K562 (cell line): Measurements from ENCODE around the gene STK11. TPM values are rescaled to one million over a fixed set of nuclear protein-coding genes. Genes with fewer than 3 reads are reported as not detected.

Source experiments
- EWSR1 ChIP-seq: fragments of 450-650 bp; IDR thresholded peaks from 2 replicates; pipeline ENCODE4 v1.6.1; 2018; ENCODE audit warnings: borderline replicate concordance, mild to moderate bottlenecking, low read depth, moderate library complexity; ENCODE audit not compliant: partially characterized antibody
- HDGF ChIP-seq: fragments of 450-650 bp; IDR thresholded peaks from 2 replicates; pipeline ENCODE4 v1.6.1; 2016
- HOXB6 ChIP-seq: fragments of 250-450 bp; sonication (Bioruptor Pico); IDR thresholded peaks from 2 replicates; pipeline ENCODE4 v1.5.1; 2022; ENCODE audit warnings: mild to moderate bottlenecking, borderline replicate concordance
- LARP7 ChIP-seq: fragments of 450-650 bp; IDR thresholded peaks from 2 replicates; pipeline ENCODE4 v1.6.1; 2016
- MCM2 ChIP-seq: fragments of 450-650 bp; IDR thresholded peaks from 2 replicates; pipeline ENCODE4 v1.6.1; 2017; ENCODE audit warnings: low read depth, mild to moderate bottlenecking
- NBN ChIP-seq: fragments of 450-650 bp; IDR thresholded peaks from 2 replicates; pipeline ENCODE4 v1.6.1; 2016; ENCODE audit warnings: low read depth, mild to moderate bottlenecking
- RCOR1 ChIP-seq, 2 experiments: IDR thresholded peaks; 2 replicates each; pipeline ENCODE4 v1.6.1; 2012; ENCODE audit warnings: low read depth in 2 of 2, low read length in 2 of 2, borderline replicate concordance in 1 of 2, improper control_type of control experiment in 1 of 2
- TAF9B ChIP-seq: fragments of 450-650 bp; IDR thresholded peaks from 2 replicates; pipeline ENCODE4 v1.6.1; 2018; ENCODE audit warnings: mild to moderate bottlenecking; ENCODE audit not compliant: partially characterized antibody
- ZNF444 ChIP-seq: fragments of 250-450 bp; sonication (Bioruptor Pico); IDR thresholded peaks from 2 replicates; pipeline ENCODE4 v1.4.0; 2020; ENCODE audit warnings: mild to moderate bottlenecking, moderate library complexity
- ZNF584 ChIP-seq: fragments of 200-800 bp; sonication (Bioruptor generic); IDR thresholded peaks from 2 replicates; pipeline ENCODE4 v1.6.1; 2016; ENCODE audit warnings: low read depth, mild to moderate bottlenecking, missing genetic modification characterization, missing compliant biosample characterization
- polyA plus RNA-seq, 8 experiments: library from polyadenylated mRNA; depleted of rRNA in 4 of 8; stranded (reverse) in 5 of 8; unstranded in 3 of 8; fragments of >200 nt; fragmentation: Nextera tagmentation in 2 of 8; fragmentation: Illumina TruSeq in 1 of 8; extraction: Ambion mirVana in 2 of 8; extraction: Trizol in 1 of 8; gene quantifications; 2 replicates each; pipeline versions ENCODE4 v1.2.1 to v1.2.3, GENCODE V29; 2011 to 2014; ENCODE audit warnings: inconsistent platforms in 1 of 8, missing spikeins in 1 of 8
- total RNA-seq, 7 experiments: library from RNA; depleted of rRNA in 6 of 7; stranded (reverse); fragments of >200 nt in 6 of 7; fragmentation: Illumina TruSeq in 2 of 7; extraction: Trizol in 2 of 7; gene quantifications; 2 replicates each; pipeline versions ENCODE4 v1.2.1 to v1.2.3, GENCODE V29; 2011 to 2021; ENCODE audit warnings: low replicate concordance in 1 of 7
- TF ChIP-seq, protein P1 (sequence below): fragments of 450-650 bp; IDR thresholded peaks from 2 replicates; pipeline ENCODE4 v1.6.1; 2017; ENCODE audit warnings: antibody characterized with exemption
- TF ChIP-seq, protein P2 (sequence below): fragments of 450-650 bp; IDR thresholded peaks from 2 replicates; pipeline ENCODE4 v1.6.1; 2016; ENCODE audit warnings: missing biosample characterization, missing genetic modification characterization
- TF ChIP-seq, protein P3 (sequence below): sonication (generic); formaldehyde crosslinking; IDR thresholded peaks from 2 replicates; pipeline ENCODE4 v1.8.1; 2023; ENCODE audit warnings: mild to moderate bottlenecking, missing genetic modification reagents
- TF ChIP-seq, protein P4 (sequence below): sonication (generic); formaldehyde crosslinking; IDR thresholded peaks from 2 replicates; pipeline ENCODE4 v1.8.1; 2023; ENCODE audit warnings: missing genetic modification reagents, mild to moderate bottlenecking, borderline replicate concordance
- TF ChIP-seq, protein P5 (sequence below): sonication (generic); formaldehyde crosslinking; IDR thresholded peaks from 2 replicates; pipeline ENCODE4 v1.8.0; 2022; ENCODE audit warnings: missing genetic modification reagents, mild to moderate bottlenecking, borderline replicate concordance

STK11 gene
- total and polyA plus RNA-seq, 9 of the 15 experiments (the other 6 are each of a cell fraction or from before 2014, with no cell fraction given) = 0.15 to 96.5 (median 31.7) TPM

DNA sequence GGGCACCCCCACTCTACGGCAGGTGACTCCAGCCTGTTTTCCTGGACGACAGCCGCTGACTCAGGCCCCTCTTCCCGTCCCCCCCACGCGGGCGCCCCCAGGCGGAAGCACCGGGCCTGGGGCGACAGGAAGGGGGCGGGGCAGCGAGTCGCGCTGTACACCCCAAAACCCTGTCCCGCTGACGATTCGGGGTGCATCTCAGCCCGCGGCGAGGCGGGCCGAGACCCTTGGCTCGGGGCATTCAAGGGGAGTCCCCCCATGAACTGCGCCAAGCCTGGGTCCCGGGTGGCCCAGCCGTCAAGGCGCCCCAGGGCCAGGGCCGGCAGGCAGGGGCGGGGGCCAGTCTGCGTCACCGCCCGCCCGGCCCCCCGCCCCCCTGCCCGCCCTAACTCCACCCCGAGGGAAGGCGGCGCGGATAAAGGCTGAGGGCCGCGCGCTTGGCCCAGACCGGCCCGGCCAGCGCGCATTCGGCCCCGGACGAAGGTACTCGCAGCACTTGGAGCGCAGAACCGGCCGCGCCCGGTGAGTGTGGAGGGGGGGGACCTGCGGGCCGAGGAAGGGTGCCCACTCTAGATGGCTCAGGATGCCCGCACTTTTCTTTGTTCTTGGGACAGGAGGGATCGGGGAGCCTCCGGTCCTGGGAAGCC lies 42.7 kb downstream of the STK11 start, which contains the start of gene MIDN (continued):
- TF ChIP-seq, protein P1, sequence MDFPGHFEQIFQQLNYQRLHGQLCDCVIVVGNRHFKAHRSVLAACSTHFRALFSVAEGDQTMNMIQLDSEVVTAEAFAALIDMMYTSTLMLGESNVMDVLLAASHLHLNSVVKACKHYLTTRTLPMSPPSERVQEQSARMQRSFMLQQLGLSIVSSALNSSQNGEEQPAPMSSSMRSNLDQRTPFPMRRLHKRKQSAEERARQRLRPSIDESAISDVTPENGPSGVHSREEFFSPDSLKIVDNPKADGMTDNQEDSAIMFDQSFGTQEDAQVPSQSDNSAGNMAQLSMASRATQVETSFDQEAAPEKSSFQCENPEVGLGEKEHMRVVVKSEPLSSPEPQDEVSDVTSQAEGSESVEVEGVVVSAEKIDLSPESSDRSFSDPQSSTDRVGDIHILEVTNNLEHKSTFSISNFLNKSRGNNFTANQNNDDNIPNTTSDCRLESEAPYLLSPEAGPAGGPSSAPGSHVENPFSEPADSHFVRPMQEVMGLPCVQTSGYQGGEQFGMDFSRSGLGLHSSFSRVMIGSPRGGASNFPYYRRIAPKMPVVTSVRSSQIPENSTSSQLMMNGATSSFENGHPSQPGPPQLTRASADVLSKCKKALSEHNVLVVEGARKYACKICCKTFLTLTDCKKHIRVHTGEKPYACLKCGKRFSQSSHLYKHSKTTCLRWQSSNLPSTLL = no peak
- TF ChIP-seq, protein P2, sequence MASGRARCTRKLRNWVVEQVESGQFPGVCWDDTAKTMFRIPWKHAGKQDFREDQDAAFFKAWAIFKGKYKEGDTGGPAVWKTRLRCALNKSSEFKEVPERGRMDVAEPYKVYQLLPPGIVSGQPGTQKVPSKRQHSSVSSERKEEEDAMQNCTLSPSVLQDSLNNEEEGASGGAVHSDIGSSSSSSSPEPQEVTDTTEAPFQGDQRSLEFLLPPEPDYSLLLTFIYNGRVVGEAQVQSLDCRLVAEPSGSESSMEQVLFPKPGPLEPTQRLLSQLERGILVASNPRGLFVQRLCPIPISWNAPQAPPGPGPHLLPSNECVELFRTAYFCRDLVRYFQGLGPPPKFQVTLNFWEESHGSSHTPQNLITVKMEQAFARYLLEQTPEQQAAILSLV = no peak
- TF ChIP-seq, protein P3, sequence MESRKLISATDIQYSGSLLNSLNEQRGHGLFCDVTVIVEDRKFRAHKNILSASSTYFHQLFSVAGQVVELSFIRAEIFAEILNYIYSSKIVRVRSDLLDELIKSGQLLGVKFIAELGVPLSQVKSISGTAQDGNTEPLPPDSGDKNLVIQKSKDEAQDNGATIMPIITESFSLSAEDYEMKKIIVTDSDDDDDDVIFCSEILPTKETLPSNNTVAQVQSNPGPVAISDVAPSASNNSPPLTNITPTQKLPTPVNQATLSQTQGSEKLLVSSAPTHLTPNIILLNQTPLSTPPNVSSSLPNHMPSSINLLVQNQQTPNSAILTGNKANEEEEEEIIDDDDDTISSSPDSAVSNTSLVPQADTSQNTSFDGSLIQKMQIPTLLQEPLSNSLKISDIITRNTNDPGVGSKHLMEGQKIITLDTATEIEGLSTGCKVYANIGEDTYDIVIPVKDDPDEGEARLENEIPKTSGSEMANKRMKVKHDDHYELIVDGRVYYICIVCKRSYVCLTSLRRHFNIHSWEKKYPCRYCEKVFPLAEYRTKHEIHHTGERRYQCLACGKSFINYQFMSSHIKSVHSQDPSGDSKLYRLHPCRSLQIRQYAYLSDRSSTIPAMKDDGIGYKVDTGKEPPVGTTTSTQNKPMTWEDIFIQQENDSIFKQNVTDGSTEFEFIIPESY (CRISPR knock-in tag) = 0 out of 2 replicates have a peak, but pooled peaks have one; percentile 8
- TF ChIP-seq, protein P4, sequence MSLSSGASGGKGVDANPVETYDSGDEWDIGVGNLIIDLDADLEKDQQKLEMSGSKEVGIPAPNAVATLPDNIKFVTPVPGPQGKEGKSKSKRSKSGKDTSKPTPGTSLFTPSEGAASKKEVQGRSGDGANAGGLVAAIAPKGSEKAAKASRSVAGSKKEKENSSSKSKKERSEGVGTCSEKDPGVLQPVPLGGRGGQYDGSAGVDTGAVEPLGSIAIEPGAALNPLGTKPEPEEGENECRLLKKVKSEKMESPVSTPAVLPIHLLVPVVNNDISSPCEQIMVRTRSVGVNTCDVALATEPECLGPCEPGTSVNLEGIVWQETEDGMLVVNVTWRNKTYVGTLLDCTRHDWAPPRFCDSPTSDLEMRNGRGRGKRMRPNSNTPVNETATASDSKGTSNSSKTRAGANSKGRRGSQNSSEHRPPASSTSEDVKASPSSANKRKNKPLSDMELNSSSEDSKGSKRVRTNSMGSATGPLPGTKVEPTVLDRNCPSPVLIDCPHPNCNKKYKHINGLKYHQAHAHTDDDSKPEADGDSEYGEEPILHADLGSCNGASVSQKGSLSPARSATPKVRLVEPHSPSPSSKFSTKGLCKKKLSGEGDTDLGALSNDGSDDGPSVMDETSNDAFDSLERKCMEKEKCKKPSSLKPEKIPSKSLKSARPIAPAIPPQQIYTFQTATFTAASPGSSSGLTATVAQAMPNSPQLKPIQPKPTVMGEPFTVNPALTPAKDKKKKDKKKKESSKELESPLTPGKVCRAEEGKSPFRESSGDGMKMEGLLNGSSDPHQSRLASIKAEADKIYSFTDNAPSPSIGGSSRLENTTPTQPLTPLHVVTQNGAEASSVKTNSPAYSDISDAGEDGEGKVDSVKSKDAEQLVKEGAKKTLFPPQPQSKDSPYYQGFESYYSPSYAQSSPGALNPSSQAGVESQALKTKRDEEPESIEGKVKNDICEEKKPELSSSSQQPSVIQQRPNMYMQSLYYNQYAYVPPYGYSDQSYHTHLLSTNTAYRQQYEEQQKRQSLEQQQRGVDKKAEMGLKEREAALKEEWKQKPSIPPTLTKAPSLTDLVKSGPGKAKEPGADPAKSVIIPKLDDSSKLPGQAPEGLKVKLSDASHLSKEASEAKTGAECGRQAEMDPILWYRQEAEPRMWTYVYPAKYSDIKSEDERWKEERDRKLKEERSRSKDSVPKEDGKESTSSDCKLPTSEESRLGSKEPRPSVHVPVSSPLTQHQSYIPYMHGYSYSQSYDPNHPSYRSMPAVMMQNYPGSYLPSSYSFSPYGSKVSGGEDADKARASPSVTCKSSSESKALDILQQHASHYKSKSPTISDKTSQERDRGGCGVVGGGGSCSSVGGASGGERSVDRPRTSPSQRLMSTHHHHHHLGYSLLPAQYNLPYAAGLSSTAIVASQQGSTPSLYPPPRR (CRISPR knock-in tag) = no peak
- TF ChIP-seq NBN = 0 out of 2 replicates have a peak, but pooled peaks have one; percentile 34
- TF ChIP-seq LARP7 = no peak
- TF ChIP-seq EWSR1 = no peak
- no peak for TF ChIP-seq HOXB6 (CRISPR knock-in tag)
- TF ChIP-seq HDGF = no peak
- TF ChIP-seq, protein P5, sequence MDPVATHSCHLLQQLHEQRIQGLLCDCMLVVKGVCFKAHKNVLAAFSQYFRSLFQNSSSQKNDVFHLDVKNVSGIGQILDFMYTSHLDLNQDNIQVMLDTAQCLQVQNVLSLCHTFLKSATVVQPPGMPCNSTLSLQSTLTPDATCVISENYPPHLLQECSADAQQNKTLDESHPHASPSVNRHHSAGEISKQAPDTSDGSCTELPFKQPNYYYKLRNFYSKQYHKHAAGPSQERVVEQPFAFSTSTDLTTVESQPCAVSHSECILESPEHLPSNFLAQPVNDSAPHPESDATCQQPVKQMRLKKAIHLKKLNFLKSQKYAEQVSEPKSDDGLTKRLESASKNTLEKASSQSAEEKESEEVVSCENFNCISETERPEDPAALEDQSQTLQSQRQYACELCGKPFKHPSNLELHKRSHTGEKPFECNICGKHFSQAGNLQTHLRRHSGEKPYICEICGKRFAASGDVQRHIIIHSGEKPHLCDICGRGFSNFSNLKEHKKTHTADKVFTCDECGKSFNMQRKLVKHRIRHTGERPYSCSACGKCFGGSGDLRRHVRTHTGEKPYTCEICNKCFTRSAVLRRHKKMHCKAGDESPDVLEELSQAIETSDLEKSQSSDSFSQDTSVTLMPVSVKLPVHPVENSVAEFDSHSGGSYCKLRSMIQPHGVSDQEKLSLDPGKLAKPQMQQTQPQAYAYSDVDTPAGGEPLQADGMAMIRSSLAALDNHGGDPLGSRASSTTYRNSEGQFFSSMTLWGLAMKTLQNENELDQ (CRISPR knock-in tag) = no peak
- TF ChIP-seq RCOR1 (IDR thresholded peaks at IDR 0.05; ENCODE audit: borderline replicate concordance in 1 of 2, low read depth in 2 of 2, low read length in 2 of 2) = no peak; a peak in 1 of 4 replicates
- TF ChIP-seq TAF9B = no peak
- TF ChIP-seq ZNF584 = no peak
- TF ChIP-seq MCM2 = no peak
- no peak for TF ChIP-seq ZNF444 (CRISPR knock-in tag)
